Left colon (tissue), 2 donors: ENCODE results near the gene KCNQ5. TPM values are rescaled to one million over a fixed set of nuclear protein-coding genes. Genes with fewer than 3 reads are reported as not detected.

Source experiments
- ATAC-seq: fragments of 200-7000 bp; cut with Tn5 transposase; one replicate; pipeline ENCODE4 v1.9.1; 2020; ENCODE audit warnings: mild to moderate bottlenecking, moderate library complexity
- DNase-seq, 2 donors: peaks; one replicate each; pipeline ENCODE4 v3.0.0-alpha.2; 2020
- intact Hi-C, 2 donors: fragments of 100-400 bp; cut with DNase I in 1 of 2; cut with micrococcal nuclease in 1 of 2; formaldehyde crosslinking; loops; one replicate each; pipeline versions ENCODE4 v1.11.2 to v1.14.0; 2022; cut with DNase I, micrococcal nuclease
- total RNA-seq, 2 donors: library from RNA; stranded (reverse); fragmentation: NEBNext Ultra II Directional; extraction: Animal tissue kit (Norgen Biotek cat#: 25700); gene quantifications; one replicate each; pipeline ENCODE4 v1.2.1, GENCODE V29; 2021
- donor health status: DM: no; HTN: no; CAD: no.
- donor health status: DM: yes; HTN: yes; CAD: no.

The KCNQ5 gene
- total RNA-seq, 2 donors from 2014 or later, result 0.47 TPM; not detected in 1

DNA sequence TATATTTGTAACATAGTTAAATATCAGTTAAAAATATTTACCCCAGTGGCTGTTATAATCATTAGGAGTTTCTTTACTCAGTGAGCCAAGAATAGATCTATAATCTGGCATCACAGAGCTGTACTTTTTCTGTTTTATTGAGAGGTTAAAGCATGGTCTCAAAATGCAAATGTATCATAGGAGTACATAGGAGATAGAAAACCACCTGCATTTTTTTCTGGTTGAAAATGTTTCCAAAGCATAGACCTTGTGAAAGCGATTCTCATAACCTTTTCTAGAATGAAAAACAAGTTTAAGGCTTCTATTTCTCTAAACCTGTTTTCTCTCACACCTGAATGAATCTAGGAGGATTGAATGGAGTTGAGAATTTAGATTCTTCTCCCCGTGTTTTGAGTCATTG lies 14.4 kb downstream of the KCNQ5 start:
- ATAC-seq, result no peak
- intact Hi-C loops, result no loop called here
- no peak for DNase-seq

DNA sequence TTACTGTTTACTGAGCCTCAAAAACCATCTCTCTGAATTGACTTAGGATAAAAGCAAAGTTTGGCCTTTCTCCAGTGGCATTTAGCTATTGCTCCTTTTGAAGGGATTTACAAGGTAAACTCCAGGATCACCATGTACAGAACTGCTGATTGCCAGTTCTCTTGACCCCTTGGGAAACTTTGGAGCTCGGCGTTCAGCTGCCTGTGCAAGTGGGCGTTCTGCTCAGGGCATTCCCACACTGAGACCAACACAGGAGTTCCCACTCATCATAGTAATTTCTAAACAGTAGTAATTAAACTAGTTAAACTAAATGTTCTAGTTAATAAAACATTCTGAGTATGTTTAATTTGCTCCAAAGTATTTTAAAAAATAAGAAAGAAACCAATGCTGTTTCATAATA lies 14.9 kb downstream of the KCNQ5 start:
- DNase-seq (no peak), ATAC-seq (no peak)
- intact Hi-C loops, result no loop called here

DNA sequence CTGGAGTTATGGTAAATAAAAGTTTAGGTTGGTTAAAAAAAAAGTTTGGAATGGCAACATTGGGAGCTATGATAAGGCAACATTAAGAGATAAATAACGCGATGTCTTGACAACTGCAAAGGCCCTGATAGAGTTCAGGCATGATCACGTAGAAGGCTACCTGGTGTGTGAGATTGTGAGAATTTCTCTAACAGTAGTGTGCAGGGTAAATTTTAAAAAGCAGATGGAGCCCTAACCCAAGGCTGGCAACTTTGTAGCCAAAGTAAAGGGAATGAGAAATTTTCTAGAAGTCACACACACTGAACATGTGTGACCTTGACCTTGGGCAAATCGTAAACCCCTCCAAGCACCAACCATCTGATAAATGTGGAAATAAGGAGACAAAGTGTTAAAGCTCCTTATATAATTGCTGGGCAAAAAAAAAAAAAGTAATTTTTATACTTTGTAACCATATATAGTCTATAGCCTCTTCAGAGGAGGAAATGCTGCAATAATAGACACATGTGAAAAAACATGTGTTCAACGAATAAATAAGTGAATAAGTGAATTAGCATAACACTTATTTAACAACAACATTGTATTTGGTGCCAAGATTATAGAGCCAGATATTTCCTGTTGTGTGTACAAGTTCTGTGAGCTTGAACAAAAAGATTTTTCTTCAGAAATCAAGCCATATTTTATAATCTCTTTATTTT lies 18.2 kb downstream of the KCNQ5 start:
- no peak for DNase-seq
- intact Hi-C loops, result no loop called here
- ATAC-seq, result no peak

DNA sequence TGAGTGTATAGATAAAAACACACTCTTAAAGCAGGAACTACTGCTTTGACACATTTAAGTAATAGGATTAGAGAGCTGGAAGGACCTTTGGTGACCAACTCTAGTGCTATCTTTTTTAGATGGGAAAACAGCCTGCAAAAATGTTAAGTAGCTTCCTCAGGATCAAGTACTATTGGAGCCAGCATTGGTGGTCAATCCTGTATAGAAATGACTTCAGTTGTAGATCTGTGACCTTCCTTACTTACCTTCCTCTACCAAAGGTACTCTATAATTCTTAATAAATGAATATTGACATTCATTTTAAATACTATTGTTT lies 18.7 kb downstream of the KCNQ5 start:
- ATAC-seq (no peak), DNase-seq (no peak)
- intact Hi-C loops, result no loop called here

DNA sequence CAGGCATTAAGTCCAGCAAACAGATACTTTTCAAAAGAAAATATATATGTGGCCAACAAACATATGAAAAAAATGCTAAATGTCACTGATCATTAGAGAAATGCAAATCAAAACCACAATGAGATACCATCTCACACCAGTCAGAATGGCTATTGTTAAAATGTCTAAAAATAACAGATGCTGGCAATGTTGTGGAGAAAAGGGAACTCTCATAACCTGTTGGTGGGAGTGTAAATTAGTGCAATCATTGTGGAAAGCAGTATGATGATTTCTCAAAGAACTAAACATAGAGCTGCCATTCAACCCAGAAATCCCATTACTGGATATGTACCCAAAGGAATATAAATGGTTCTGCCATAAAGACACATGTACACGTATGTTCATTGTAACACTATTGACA lies 20.6 kb downstream of the KCNQ5 start:
- no peak for ATAC-seq
- no peak for DNase-seq
- intact Hi-C loops, result no loop called here

DNA sequence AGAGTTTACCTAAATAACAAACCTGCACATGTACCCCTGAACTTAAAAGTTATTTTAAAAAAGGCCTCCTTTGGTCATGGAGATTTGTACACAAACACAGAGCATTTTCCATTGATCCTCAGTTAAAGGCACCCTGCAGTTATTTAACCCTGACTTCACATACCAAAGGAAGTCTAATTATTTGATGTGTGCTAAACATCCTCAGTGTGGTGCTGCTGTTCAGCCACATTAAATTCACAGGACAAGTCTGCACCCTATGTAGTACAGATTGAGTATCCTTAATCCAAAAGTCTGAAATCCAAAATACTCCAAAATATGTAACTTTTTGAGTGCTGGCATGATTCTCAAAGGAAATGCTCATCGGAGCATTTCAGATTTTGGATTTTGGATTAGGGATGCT lies 21.4 kb downstream of the KCNQ5 start:
- no peak for ATAC-seq
- no peak for DNase-seq
- intact Hi-C loops, result no loop called here

DNA sequence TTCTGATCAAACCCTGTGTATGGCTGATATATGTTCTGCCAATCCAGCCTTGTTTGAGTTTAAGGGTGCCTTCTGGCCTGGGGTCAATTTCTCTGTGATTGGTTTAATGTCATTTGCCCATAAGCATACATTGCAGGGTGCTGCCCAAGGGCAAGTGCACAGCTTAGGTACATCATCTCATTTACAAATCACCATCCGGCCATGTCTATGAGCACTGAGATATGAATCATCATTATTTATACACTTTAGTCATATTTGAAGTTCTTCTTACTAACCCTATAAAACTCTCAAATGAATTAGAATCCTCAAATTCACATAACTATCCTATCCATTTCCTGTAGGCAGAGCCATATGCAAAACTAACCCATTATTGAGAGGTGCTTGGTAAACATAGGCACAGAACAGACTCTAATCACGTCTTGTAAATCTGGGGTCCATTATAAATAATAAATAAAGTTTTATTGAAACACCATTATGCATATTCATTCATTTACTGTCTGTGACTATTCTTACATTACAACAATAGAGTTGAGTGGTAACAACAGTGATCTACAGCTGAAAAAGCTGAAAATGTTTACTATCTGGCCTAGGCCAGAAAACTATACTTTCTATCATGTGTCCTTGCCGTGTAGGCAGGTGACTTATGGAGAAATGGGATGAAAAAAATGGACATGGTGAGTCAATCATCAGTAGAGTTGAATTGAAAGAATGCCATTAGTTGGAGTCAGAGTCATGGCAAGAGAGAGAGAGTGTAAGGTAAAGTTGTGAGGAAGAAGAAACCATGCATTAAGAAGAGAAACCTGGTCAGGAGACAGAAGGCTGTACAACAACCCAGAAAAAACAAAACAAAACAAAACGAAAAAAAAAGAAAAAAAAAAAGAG lies 25.0 kb downstream of the KCNQ5 start:
- intact Hi-C loops, result no loop called here
- ATAC-seq, result no peak
- no peak for DNase-seq

DNA sequence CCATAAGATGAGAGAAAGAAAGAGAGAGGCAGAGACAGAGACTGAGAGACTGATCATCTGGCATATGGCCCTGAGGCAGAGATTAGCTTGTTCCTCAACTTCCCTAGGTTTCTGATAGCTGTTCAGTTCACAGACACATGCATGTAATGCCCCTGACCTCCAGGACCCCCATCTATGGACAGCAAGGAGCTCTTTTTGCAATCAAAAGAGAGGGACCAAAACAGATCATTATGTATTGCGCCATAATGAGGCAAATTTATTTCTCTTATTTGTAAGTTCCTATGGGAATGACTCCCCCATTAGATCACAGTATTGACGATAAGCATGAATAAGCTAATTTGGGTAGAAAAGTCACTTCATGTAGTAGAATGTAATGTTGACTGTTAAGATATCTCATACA lies 25.6 kb downstream of the KCNQ5 start:
- no peak for ATAC-seq
- intact Hi-C loops, result no loop called here
- DNase-seq, result no peak

DNA sequence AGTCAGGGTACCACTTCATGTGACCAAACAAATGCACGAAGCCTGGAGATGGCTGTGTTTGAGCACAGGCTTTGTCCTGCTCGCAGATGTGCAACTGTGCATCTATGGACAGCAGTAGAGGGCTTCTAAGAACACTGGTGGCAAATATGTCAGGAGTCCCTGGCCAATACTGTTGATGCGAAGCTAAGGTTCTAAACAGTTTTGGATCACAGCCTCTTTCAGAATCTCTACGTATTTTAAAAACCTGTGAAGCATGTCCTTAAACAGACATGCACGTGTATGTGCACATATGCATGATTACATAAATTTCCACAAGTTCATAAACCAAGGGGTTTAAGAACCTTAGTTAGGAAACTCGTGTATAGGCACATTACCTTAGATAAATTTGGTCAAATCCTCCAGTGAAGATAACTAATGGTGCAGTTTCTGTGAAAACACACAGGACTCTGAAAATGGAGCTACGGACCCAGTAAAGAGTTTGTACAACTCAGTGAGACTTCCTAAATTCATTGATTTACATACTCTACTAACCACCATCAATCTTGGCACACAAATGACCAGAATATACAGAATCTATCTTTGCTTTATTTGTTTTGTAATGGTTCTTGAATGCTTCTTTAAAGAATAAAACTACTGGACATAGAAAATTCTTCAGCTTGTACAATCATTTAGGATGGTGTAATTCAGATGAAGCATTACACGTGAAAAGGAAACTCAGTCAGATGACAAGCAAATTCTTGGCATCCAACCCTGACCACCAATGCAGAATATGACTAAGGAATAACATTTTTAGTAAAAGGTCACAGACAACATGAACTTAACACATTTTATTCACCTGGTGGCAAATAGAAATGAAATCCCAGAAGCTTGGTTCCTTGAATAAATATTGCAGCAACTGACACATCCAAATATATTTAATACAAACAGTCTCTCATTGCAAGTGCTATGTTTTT lies 27.4 kb downstream of the KCNQ5 start:
- intact Hi-C loops, result no loop called here
- no peak for DNase-seq
- ATAC-seq, result no peak

DNA sequence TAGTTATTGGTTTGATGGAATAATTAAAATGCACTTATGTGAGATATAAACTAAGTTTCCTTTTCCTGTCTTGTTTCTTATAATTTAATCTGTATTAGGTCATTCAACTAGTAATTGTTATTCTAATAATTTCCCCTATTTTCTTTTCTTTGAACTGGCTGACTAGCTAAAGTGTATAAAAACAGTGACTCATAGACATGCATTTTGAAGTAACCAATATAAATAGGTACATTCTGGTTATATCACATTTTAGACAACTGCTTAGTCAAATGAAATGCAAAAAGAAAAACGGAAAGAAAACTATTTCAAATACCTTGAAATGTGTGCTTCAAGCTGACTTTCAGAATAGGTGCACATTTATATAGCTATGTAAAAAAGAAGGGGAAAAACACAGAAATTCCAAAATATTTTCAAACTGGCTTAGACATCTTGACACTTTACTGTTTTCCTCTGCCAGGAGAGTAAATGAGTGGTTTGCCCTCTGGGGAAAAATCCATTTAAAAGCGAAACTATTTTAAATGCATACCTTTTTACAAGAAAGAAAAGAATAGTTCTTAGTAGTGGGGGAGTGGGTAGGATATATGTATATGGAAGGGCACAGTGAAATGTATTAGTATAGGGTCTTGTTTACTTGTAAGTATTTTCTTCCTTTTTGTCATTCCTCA lies 28.3 kb downstream of the KCNQ5 start:
- DNase-seq (no peak), ATAC-seq (no peak)
- intact Hi-C loops, result no loop called here

DNA sequence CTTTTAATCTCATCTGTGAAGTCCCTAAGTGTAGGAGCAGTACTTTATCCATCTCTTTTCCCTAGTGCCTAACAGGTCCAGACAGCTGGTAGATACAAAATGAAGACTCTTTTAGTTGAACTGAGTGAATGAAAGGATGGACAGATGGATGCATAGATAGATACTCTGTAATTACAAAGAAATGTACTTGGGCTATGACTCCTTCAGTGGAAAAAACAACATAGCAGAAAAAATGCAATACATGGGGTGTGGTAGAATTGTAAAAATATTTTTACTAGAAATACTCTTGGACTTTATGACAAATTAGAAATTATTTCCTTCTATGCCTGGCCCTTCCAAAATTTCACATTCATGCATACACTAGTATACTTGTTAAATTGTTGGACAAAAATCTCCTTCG lies 29.3 kb downstream of the KCNQ5 start:
- ATAC-seq, result no peak
- intact Hi-C loops, result no loop called here

DNA sequence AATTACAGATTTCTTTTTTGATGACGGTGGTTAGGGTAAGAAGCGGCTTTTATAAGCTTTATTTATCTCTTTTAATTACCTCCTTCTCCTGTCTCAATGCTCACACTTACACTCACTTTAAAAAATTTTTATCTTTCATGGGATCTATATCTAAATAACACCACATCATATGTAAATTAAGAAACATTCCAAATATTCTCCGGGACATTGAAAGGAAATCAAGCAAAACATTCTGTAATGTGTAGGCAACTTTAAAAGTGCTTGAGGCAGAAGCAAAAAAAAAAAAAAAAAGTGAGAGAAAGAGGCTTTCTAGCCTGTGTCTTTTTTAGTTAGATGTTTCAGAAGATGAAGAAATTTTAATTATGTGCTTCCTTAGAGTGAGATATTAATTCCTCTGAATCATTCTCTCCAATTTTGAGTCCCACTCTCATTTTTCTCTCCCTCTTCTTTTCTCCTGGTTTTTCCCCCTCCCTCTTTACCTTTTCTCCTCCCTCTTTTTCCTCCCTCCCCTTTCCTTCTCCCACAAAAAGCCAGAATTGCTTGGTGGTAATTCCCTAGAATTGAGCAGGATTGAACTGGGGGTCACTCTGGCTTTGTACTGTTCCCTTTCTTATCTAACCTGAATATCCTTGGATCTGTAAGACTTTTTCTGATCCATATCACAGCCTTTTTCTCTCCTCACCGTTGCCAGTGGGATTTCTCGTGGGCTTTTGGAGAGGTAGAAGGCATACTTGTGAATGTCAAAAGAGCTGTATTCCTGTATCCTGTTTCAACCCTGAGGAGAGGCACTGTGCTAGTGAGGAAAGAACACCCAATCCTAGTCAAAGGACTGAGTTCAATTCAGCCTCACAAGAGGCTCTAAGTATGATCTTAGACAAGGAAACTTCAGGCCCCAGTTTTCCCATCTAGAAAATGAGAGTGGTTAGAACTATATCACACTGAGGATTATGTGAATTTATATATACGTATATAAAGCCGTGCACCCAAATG lies 30.4 kb downstream of the KCNQ5 start:
- DNase-seq, result no peak
- intact Hi-C loops, result no loop called here
- ATAC-seq, result no peak

More for the DNA sequence above, 29.3 kb downstream of the KCNQ5 start:
- no peak for DNase-seq

DNA sequence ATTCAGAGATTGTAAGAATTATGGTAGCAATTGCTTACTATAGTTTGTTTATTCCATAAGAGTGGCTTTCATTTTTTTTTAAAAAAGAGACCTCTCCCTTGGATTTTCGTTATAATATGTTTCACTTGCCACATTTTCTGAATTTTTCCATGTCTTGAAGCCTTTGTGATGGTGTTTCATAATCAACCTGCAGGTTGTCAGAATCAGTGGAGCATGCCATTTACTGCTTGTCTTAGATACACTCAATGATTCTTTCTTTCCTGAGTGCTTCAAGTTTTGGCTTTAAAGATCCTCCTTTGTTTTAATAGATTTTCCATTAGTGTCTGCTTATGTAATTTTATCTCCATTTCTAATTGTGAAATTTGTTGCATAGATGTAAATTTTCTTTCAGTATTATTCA lies 31.2 kb downstream of the KCNQ5 start:
- no peak for DNase-seq
- no peak for ATAC-seq
- intact Hi-C loops, result no loop called here

DNA sequence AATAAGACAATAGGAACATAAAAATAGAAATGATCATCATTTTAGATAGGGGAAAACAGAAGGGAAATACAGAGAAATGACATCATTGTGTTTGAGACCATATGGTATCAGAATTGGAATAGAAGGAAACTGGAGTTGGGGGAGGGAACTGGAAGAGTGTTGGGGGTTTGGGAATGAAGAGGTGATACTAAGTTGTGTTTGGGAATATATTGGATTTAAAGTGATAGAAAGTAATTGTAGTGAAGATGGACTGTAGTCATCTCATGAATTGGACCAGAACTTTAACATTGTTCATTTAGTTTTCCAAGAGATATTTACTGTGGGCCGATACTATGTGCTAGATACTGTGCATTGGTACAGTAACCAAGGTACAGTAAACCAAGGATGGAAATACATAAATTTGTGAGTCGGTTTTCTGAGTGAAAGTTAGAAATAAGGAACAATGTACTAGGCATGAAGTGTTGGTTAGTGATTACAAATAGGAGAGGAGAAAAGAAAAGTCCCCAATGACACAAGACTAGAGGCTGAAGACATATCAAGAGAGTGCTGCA lies 32.3 kb downstream of the KCNQ5 start:
- ATAC-seq (no peak), DNase-seq (no peak)
- intact Hi-C loops, result no loop called here

DNA sequence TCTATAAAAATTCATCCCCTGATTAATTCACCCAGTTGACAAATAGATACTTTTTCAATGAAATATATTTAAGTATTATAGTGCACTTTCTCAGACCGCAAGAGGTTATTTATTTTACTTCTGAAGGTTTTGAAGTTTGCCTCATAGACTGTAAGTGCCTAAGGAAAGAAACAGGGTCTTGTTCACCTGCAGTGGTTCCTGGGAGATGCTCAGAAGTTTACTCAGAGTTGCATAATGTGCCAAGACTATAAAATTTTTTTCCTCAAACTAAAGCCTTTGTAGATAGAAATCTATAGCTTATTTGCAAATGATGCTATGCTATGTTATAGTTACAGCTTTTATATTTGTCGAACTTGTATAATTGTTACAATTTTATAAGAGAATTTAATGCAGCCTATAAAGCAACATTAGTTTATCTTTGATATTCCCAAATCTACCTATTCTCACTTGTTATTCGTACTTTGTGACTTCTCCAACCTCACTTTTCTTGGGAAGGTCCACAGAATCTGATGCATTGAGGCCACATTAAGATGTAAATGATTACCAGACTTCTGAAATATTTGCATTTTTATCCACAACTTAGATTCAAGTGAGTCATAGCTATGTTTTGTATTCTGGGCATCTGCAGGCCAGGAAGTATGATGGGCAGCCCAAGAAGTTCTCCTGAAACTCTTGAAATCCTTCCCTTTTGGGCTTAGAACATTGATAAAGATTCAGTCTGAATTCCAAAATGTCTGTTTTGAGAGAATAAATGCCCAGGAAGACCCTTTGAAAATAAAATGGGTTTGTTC lies 35.7 kb downstream of the KCNQ5 start:
- ATAC-seq (no peak), DNase-seq (no peak)
- intact Hi-C loops, result no loop called here

DNA sequence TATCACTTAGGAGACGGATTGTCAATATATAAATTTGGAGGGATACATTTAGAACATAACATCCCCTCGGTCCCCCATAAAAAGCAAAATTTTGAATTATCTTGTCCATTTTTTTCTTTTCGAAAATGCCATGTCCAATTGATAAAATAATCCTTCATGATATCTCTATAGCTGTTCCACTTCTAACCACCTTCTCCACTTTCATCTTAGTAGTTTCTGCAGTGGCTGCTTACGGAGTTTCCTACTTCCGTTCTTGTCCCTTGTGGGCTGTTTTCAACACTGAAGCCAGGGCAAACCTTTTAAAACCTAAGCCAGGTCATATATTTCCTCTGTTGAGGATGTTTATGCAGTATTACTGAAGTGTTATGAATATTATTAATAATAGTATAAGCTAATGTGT lies 37.9 kb downstream of the KCNQ5 start:
- ATAC-seq (no peak), DNase-seq (no peak)
- intact Hi-C loops, result no loop called here

DNA sequence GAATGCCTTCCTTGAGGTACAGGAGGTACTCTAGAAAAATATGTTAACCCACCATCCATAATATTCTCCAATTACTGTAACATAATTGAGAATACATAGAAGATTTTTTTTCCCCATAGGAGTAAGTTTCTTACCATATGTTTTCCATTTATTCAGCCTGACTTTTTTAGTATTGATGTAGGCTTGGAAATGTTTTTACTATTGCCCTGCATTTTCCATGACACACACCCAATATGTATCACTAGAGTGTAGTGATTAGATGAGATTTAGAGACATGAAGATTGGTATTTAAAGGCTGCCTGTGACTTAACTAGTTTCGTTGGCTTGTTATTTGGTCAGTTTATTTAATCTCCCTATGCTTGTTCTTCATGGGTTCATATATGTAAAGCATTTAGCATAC lies 39.5 kb downstream of the KCNQ5 start:
- DNase-seq (no peak), ATAC-seq (no peak)
- intact Hi-C loops, result no loop called here
